Kidney (tissue), 14 donors: ENCODE measurements around the gene PLAU. TPM values are rescaled to one million over a fixed set of nuclear protein-coding genes. Genes with fewer than 3 reads are reported as not detected.

Experiments used
- DNase-seq, 5 donors: peaks; one replicate each; pipeline ENCODE4 v3.0.0-alpha.2; 2013 to 2020
- FAIRE-seq: peaks from 2 replicates; lab custom pipeline; 2012; peaks lifted over from hg19 to GRCh38; lab: Jason Lieb, UNC
- H3K27ac ChIP-seq, 2 donors: one replicate each; pipeline ENCODE4 v1.7.0; 2013; ENCODE audit warnings: low read depth in 2 of 2, low read length in 2 of 2, inconsistent platforms in 1 of 2
- H3K27me3 ChIP-seq: one replicate; pipeline ENCODE4 v1.7.1; 2013; ENCODE audit warnings: low read length, inconsistent platforms; ENCODE audit not compliant: control insufficient read depth, insufficient read depth
- H3K36me3 ChIP-seq, 3 donors: one replicate each; pipeline versions ENCODE4 v1.7.0 to v1.7.1; 2013; ENCODE audit warnings: low read length in 3 of 3, control low read depth in 1 of 3, inconsistent platforms in 1 of 3; ENCODE audit not compliant: insufficient read depth in 3 of 3, control insufficient read depth in 2 of 3
- H3K4me1 ChIP-seq, 3 donors: one replicate each; pipeline versions ENCODE4 v1.7.0 to v1.7.1; 2013; ENCODE audit warnings: low read length in 3 of 3, inconsistent platforms in 1 of 3, low read depth in 1 of 3; ENCODE audit not compliant: control insufficient read depth in 2 of 3, insufficient read depth in 2 of 3
- H3K4me3 ChIP-seq, 3 donors: one replicate each; pipeline versions ENCODE4 v1.7.0 to v1.8.1; 2013; ENCODE audit warnings: low read length in 3 of 3, control low read depth in 1 of 3, inconsistent platforms in 1 of 3
- H3K9ac ChIP-seq, 3 donors: one replicate each; pipeline versions ENCODE4 v1.7.0 to v1.7.1; 2013; ENCODE audit warnings: low read length in 3 of 3, control low read depth in 1 of 3, inconsistent platforms in 1 of 3
- H3K9me3 ChIP-seq, 3 donors: one replicate each; pipeline versions ENCODE4 v1.7.0 to v1.7.1; 2013; ENCODE audit warnings: low read length in 3 of 3, control low read depth in 1 of 3, inconsistent platforms in 1 of 3; ENCODE audit not compliant: control insufficient read depth in 2 of 3, insufficient read depth in 1 of 3
- CTCF ChIP-seq: IDR thresholded peaks from 3 replicates; pipeline ENCODE4 v1.5.1; 2012; ENCODE audit warnings: mild to moderate bottlenecking, moderate library complexity, borderline replicate concordance; ENCODE audit not compliant: insufficient read depth; ENCODE audit errors: extremely low read depth
- intact Hi-C: fragments of 100-400 bp; cut with DNase I; formaldehyde crosslinking; loops from one replicate; pipeline ENCODE4 v1.11.1; 2022
- polyA plus RNA-seq: library from polyadenylated mRNA; stranded (reverse); fragments of 350-450 nt; fragmentation: Illumina TruSeq; extraction: RNeasy Lipid Tissue Mini Kit (QIAGEN cat#74804); gene quantifications from one replicate; pipeline ENCODE4 v1.2.3, GENCODE V29; 2014; ENCODE audit warnings: low read depth, low replicate concordance; ENCODE audit not compliant: insufficient read depth
- total RNA-seq: library from RNA; stranded (reverse); fragmentation: NEBNext Ultra II Directional; extraction: Animal tissue kit (Norgen Biotek cat#: 25700); gene quantifications from one replicate; pipeline ENCODE4 v1.2.1, GENCODE V29; 2021
- donor health status: control.
- donor health status: control.
- donor health status: control.
- donor health status: control.
- donor health status: control.
- donor health status: DM: yes; HTN: yes; CAD: no.
- donor health status: Normal renal cell carcinoma (clear cell type).

PLAU gene
- total and polyA plus RNA-seq, 2 donors from 2014 or later, result 40.8 to 82.5 TPM

GRCh38 chr10:73881221-73881919, 29.6 kb upstream of the PLAU start:
- Histone ChIP-seq H3K36me3 (no peaks in the 10 kb centered on the region), H3K9ac (no peak overlapping the region), H3K4me1 (peaks cover 0 to 4% (median 2%) of the 10 kb centered on the region in 3 donors), H3K4me3 (no peak overlapping the region), H3K9me3 (no peaks in the 10 kb centered on the region), H3K27me3 (no peaks in the 10 kb centered on the region), H3K27ac (no peak overlapping the region)
- no peak for DNase-seq
- no peak for TF ChIP-seq CTCF
- FAIRE-seq, result no peak
- intact Hi-C loops, result loop anchor here (10.0 kb wide), 1 partner anchor 63 kb away; no protein-coding TSS in a partner anchor

- Histone ChIP-seq H3K36me3 (no peaks in the 10 kb centered on the region), H3K9ac (no peak overlapping the region), H3K27ac (no peak overlapping the region), H3K4me3 (no peak overlapping the region), H3K9me3 (no peaks in the 10 kb centered on the region), H3K27me3 (no peaks in the 10 kb centered on the region), H3K4me1 (peaks cover 0 to 23% (median 22%) of the 10 kb centered on the region in 3 donors)
- intact Hi-C loops, result loop anchor here (10.0 kb wide), 1 partner anchor 61 kb away; no protein-coding TSS in a partner anchor
- TF ChIP-seq CTCF, result no peak
- FAIRE-seq, result no peak
- DNase-seq, result no peak
Observed at GRCh38 chr10:73884017-73884416, 26.9 kb upstream of the PLAU start.

- no peak overlapping the region for H3K9ac ChIP-seq
- H3K27me3 ChIP-seq, result no peaks in the 10 kb centered on the region
- H3K4me1 ChIP-seq, result peaks cover 0 to 23% (median 22%) of the 10 kb centered on the region in 3 donors
- H3K36me3 ChIP-seq, result no peaks in the 10 kb centered on the region
- peak; percentile 93 for TF ChIP-seq CTCF
- intact Hi-C loops, result loop anchor here (10.0 kb wide), 1 partner anchor 59 kb away; no protein-coding TSS in a partner anchor
- H3K4me3 ChIP-seq, result no peak overlapping the region
- DNase-seq, result peak; percentile 75 to 88 (median 77)
- H3K27ac ChIP-seq, result peak overlapping the region in 1 of 2 donors; percentile 10
- FAIRE-seq, result no peak
- H3K9me3 ChIP-seq, result no peaks in the 10 kb centered on the region
Observed at GRCh38 chr10:73886085-73886529, 24.8 kb upstream of the PLAU start.
